ENCODE measurements around the gene SS18L1. TPM values are rescaled to one million over a fixed set of nuclear protein-coding genes. Genes with fewer than 3 reads are reported as not detected.
"Not testable (repeated sequence)": the region's sequence is repeated elsewhere in the genome, so short reads cannot be mapped to it uniquely, and the experiment has no call there.

SS18L1 gene
- total and polyA plus RNA-seq, 9 donors = 11.2 to 17.3 (median 14.4) TPM

DNA sequence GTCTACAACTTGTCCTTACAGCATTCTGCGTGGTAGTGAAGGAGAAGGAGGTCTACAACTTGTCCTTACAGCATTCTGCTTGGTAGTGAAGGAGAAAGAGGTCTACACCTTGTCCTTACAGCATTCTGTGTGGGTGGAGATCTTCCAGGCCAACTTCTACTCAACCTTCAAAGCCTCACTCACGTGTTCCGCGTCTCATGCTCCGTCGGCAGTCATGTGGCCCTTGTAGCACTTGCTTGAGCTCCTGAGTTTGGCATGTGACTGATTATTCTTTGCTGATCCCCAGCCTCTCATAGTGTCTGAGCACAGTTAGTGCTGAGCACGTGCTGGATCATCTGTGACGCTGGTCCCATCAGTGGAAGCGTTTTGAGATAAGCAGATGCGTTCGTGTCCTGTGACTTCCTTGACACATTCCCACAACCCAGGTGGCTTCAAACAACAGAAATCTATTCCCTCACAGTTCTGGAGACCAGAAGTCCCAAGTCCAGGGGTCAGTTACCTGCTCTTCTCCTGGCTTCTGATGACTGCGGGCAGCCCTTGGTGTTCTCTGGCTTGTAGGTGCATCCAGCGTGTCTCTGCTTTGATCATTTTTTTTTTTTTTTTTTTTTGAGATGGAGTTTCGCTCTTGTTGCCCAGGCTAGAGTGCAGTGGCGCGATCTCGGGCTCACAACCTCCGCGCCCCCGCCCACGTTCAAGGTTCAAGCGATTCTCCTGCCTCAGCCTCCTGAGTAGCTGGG, 2.6 kb downstream of the SS18L1 start:
- WGBS (ENCODE audit: insufficient coverage) = 91% methylated on average over 11 of the region's 22 CpGs
- Histone ChIP-seq H3K4me3 (ENCODE audit: low read length) (no peak overlapping the region), H3K9me3 (replicated peaks; ENCODE audit: control insufficient read depth, low read depth, low read length) (no peaks in the 10 kb centered on the region), H3K27me3 (ENCODE audit: control insufficient read depth, insufficient read depth, low read length) (no peaks in the 10 kb centered on the region), H3K27ac (ENCODE audit: low read length) (no peak overlapping the region), H3K36me3 (ENCODE audit: control insufficient read depth, insufficient read depth, low read length) (peaks cover 2% of the 10 kb centered on the region), H3K4me1 (ENCODE audit: control insufficient read depth, insufficient read depth, low read length) (peaks cover 36% of the 10 kb centered on the region)
- DNase-seq = no peak

DNA sequence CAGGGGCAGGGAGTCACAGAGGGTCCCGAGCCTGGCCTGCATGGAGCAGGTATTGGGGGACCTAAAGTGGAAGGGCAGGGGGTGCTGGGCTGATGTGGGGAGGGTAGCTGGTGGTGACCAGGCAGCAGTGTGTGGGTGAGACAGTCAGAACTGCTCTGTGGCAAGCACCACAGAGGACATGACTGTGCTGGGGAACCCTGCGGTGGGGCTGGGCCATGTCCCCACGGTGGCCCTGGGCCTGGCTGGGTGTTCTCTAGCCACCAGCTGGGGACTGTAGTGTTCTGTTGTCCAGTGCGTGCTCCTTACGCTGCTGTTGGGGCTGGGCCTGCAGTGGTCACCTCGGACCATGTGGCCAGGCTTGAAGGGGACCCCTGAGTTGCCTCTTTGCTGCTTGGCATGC, 3.6 kb downstream of the SS18L1 start:
- Histone ChIP-seq H3K9me3 (replicated peaks; ENCODE audit: control insufficient read depth, low read depth, low read length) (no peaks in the 10 kb centered on the region), H3K4me3 (ENCODE audit: low read length) (no peak overlapping the region), H3K27me3 (ENCODE audit: control insufficient read depth, insufficient read depth, low read length) (no peaks in the 10 kb centered on the region), H3K36me3 (ENCODE audit: control insufficient read depth, insufficient read depth, low read length) (peaks cover 1% of the 10 kb centered on the region), H3K27ac (ENCODE audit: low read length) (no peak overlapping the region), H3K4me1 (ENCODE audit: control insufficient read depth, insufficient read depth, low read length) (peaks cover 26% of the 10 kb centered on the region)
- WGBS (ENCODE audit: insufficient coverage) = 87% methylated on average over 6 of the region's 6 CpGs
- no peak for DNase-seq

DNA sequence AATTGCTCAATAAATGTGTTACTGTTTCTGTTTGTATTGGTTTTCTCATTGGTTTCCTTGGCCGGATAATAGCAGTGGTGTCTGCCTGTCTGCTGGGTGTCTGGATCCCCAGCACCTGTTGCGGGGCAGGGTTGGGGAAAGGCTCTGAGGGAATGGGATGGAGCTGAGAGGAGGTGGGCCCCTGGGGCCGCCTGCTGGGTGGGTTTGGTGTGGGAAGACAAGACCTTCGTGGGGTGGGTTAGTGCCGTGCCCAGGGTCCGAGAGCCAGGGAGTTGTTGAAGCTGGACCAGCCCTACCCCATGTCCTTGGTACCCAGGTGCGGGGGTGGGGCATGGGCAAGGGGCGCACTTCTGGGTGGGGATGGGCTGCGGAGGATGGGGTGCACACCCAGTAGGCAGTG, 4.0 kb downstream of the SS18L1 start:
- Histone ChIP-seq H3K4me3 (ENCODE audit: low read length) (no peak overlapping the region), H3K36me3 (ENCODE audit: control insufficient read depth, insufficient read depth, low read length) (peaks cover 5% of the 10 kb centered on the region), H3K27me3 (ENCODE audit: control insufficient read depth, insufficient read depth, low read length) (no peaks in the 10 kb centered on the region), H3K4me1 (ENCODE audit: control insufficient read depth, insufficient read depth, low read length) (peaks cover 26% of the 10 kb centered on the region), H3K9me3 (replicated peaks; ENCODE audit: control insufficient read depth, low read depth, low read length) (no peaks in the 10 kb centered on the region), H3K27ac (ENCODE audit: low read length) (no peak overlapping the region)
- WGBS (ENCODE audit: insufficient coverage) = 91% methylated on average over 7 of the region's 9 CpGs
- DNase-seq = no peak

- not testable (repeated sequence) for H3K4me3 ChIP-seq (ENCODE audit: low read length); H3K9me3 ChIP-seq (replicated peaks; ENCODE audit: control insufficient read depth, low read depth, low read length); H3K27ac ChIP-seq (ENCODE audit: low read length); H3K27me3 ChIP-seq (ENCODE audit: control insufficient read depth, insufficient read depth, low read length); DNase-seq
- 87% methylated on average over 5 of the region's 10 CpGs for WGBS (ENCODE audit: insufficient coverage)
- Histone ChIP-seq H3K4me1 (ENCODE audit: control insufficient read depth, insufficient read depth, low read length) (peaks cover 26% of the 10 kb centered on the region), H3K36me3 (ENCODE audit: control insufficient read depth, insufficient read depth, low read length) (peaks cover 10% of the 10 kb centered on the region)
These were observed 4.8 kb downstream of the SS18L1 start for GRCh38 chr20:62148383-62148782.

DNA sequence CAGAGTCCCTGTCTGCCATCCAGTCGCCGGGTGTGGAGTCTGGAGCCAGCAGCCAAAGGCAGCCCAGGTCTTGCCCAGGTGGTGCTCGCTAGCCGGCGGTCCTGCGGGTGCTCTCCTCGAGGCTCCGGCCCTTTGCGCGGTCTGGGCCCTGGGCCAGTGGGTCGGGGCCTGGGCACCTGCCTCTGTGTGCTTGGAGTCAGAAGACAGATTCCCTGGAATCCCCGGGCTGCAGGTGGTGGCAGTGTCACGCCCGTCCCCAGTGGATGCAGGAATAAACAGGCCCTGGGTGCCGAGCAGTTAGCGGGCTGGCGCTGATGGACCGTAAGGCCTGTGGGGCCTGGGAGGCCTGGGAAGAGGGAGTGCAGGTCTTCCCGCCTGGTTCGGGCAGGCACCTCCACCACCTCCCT, 5.3 kb downstream of the SS18L1 start:
- Histone ChIP-seq H3K27ac (ENCODE audit: low read length) (no peak overlapping the region), H3K4me1 (ENCODE audit: control insufficient read depth, insufficient read depth, low read length) (peaks cover 26% of the 10 kb centered on the region), H3K36me3 (ENCODE audit: control insufficient read depth, insufficient read depth, low read length) (peaks cover 14% of the 10 kb centered on the region), H3K4me3 (ENCODE audit: low read length) (no peak overlapping the region), H3K27me3 (ENCODE audit: control insufficient read depth, insufficient read depth, low read length) (no peaks in the 10 kb centered on the region), H3K9me3 (replicated peaks; ENCODE audit: control insufficient read depth, low read depth, low read length) (no peaks in the 10 kb centered on the region)
- WGBS (ENCODE audit: insufficient coverage) = 87% methylated on average over 11 of the region's 20 CpGs
- DNase-seq = no peak

DNA sequence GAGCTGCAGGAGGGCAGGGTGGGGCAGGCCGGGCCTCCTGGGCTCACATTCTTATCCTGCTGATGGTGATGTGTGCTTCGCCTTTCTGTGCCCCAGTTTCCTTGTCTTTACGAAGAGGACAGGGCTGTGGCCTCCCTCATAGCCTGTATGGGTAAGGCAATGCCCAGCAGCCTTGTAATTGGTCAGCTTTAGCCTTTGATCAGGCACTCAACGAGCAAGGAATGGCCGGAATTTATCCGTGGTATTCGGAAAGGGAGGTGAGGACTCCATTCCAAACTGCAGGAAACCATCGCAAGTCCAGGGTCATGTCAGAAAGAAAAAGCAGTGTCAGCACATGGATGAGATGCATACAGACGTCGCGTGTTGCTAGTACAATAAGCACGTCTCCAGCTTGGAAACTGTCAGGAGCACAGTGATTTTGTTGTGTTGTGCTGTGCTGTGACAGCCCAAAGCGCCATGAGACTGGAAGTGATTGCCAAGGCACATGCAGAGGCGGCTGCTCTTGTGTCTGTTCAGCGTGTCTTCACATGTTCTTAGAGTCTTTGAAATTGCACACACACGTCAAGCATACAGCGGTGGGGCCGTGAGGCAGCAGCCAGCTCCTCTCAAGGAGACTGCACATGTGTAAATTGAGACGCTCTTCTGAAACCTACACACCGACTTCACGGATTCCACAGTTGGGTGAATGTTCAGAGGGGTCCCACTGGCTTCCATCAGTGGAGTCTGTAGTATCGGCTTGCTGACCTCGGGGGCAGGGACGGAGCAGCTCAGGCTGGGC, 6.2 kb downstream of the SS18L1 start:
- DNase-seq = no peak
- Histone ChIP-seq H3K27ac (ENCODE audit: low read length) (no peak overlapping the region), H3K9me3 (replicated peaks; ENCODE audit: control insufficient read depth, low read depth, low read length) (no peaks in the 10 kb centered on the region), H3K27me3 (ENCODE audit: control insufficient read depth, insufficient read depth, low read length) (no peaks in the 10 kb centered on the region), H3K36me3 (ENCODE audit: control insufficient read depth, insufficient read depth, low read length) (peaks cover 22% of the 10 kb centered on the region), H3K4me3 (ENCODE audit: low read length) (no peak overlapping the region), H3K4me1 (ENCODE audit: control insufficient read depth, insufficient read depth, low read length) (peaks cover 25% of the 10 kb centered on the region)
- 46% methylated on average over 20 of the region's 24 CpGs for WGBS (ENCODE audit: insufficient coverage)

- 95% methylated on average over 7 of the region's 11 CpGs for WGBS (ENCODE audit: insufficient coverage)
- DNase-seq = no peak
- no peaks in the 10 kb centered on the region for H3K27me3 ChIP-seq (ENCODE audit: control insufficient read depth, insufficient read depth, low read length)
- no peaks in the 10 kb centered on the region for H3K9me3 ChIP-seq (replicated peaks; ENCODE audit: control insufficient read depth, low read depth, low read length)
- no peak overlapping the region for H3K4me3 ChIP-seq (ENCODE audit: low read length)
- H3K36me3 ChIP-seq (ENCODE audit: control insufficient read depth, insufficient read depth, low read length) = peaks cover 22% of the 10 kb centered on the region
- H3K27ac ChIP-seq (ENCODE audit: low read length) = no peak overlapping the region
- H3K4me1 ChIP-seq (ENCODE audit: control insufficient read depth, insufficient read depth, low read length) = peaks cover 19% of the 10 kb centered on the region
These were observed 6.7 kb downstream of the SS18L1 start for GRCh38 chr20:62150310-62150575.

- H3K4me1 ChIP-seq (ENCODE audit: control insufficient read depth, insufficient read depth, low read length) = peaks cover 16% of the 10 kb centered on the region
- H3K9me3 ChIP-seq (replicated peaks; ENCODE audit: control insufficient read depth, low read depth, low read length) = no peaks in the 10 kb centered on the region
- no peak for DNase-seq
- 87% methylated on average over 11 of the region's 11 CpGs for WGBS (ENCODE audit: insufficient coverage)
- H3K36me3 ChIP-seq (ENCODE audit: control insufficient read depth, insufficient read depth, low read length) = peaks cover 22% of the 10 kb centered on the region
- H3K4me3 ChIP-seq (ENCODE audit: low read length) = no peak overlapping the region
- no peaks in the 10 kb centered on the region for H3K27me3 ChIP-seq (ENCODE audit: control insufficient read depth, insufficient read depth, low read length)
- no peak overlapping the region for H3K27ac ChIP-seq (ENCODE audit: low read length)
These were observed 7.7 kb downstream of the SS18L1 start for GRCh38 chr20:62151225-62151624.

GRCh38 chr20:62151835-62152364, 8.3 kb downstream of the SS18L1 start:
- peaks cover 23% of the 10 kb centered on the region for H3K4me1 ChIP-seq (ENCODE audit: control insufficient read depth, insufficient read depth, low read length)
- H3K9me3 ChIP-seq (replicated peaks; ENCODE audit: control insufficient read depth, low read depth, low read length) = no peaks in the 10 kb centered on the region
- H3K27me3 ChIP-seq (ENCODE audit: control insufficient read depth, insufficient read depth, low read length) = no peaks in the 10 kb centered on the region
- no peak for DNase-seq
- no peak overlapping the region for H3K4me3 ChIP-seq (ENCODE audit: low read length)
- H3K36me3 ChIP-seq (ENCODE audit: control insufficient read depth, insufficient read depth, low read length) = peaks cover 22% of the 10 kb centered on the region
- no peak overlapping the region for H3K27ac ChIP-seq (ENCODE audit: low read length)
- WGBS (ENCODE audit: insufficient coverage) = 85% methylated on average over 22 of the region's 23 CpGs

DNA sequence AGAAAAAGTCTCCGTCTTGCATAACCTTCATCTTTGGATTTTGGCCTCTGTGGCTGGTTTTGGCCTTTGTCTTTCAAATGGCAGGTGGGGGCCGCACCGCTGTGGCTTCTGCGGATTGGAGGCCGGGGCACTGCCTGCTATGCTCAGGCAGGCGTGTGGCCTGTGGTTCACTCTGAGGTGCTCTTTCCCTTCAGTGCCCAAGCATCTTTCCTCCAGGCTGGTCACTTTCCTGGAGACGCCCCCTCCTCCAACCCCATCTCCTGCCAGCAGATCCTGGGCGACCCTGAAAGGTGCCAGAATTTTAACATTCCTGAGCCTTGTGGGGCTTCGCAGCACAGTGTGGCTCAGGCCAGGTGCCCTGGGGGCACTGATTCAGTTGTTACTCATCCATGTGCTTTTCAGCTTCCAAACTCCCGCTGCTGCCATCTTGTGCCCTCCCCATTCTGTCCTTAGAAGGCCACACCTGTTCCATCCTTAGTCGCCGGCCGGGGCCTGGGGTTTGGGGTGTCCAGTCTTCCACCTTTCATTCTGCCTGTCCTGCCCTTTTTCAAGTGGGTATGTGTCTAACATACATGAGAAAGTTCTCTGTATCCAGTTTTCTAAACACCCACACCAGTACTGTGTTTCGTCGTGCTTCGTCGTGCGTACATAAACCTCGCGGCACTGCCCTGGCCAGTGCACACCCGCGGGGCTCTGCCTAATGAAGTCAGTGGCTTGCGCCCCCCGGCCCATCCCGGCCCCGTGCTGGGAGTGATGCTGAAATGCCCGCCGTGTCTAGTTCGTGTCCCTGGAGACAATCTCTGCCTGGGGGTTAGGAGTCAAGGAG, 12.1 kb downstream of the SS18L1 start:
- no peak overlapping the region for H3K27ac ChIP-seq (ENCODE audit: low read length)
- peaks cover 12% of the 10 kb centered on the region for H3K4me1 ChIP-seq (ENCODE audit: control insufficient read depth, insufficient read depth, low read length)
- 84% methylated on average over 26 of the region's 29 CpGs for WGBS (ENCODE audit: insufficient coverage)
- H3K36me3 ChIP-seq (ENCODE audit: control insufficient read depth, insufficient read depth, low read length) = peaks cover 28% of the 10 kb centered on the region
- H3K4me3 ChIP-seq (ENCODE audit: low read length) = no peak overlapping the region
- H3K9me3 ChIP-seq (replicated peaks; ENCODE audit: control insufficient read depth, low read depth, low read length) = no peaks in the 10 kb centered on the region
- DNase-seq = no peak
- H3K27me3 ChIP-seq (ENCODE audit: control insufficient read depth, insufficient read depth, low read length) = no peaks in the 10 kb centered on the region
